ENCODE results near the gene PTPN3.
A peak's percentile ranks its signal among the peaks of the same experiment; 100 is the strongest.

The PTPN3 gene

GRCh38 chr9:109474944-109475343 lies 23.2 kb downstream of the PTPN3 start:
- no peak for DNase-seq

DNA sequence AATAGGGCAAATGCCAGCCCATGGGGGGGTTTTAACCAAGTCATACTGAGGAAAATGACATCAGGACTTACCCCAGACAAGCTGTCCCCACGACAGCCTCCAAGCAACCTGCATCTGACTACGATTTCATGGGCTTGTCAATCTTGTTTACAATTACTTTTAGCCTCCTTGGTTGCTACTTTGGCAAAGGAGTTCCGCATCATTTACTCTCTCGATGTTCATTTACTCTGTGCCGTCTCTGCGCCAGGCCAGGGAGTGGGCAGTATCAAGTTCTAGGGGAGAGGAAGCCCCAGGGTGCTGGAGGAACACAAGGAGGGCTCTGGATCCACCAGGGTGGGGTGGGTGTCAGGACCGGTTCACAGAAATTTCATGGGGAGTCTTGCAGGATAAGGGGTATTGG lies 23.9 kb downstream of the PTPN3 start:
- DNase-seq: no peak

DNA sequence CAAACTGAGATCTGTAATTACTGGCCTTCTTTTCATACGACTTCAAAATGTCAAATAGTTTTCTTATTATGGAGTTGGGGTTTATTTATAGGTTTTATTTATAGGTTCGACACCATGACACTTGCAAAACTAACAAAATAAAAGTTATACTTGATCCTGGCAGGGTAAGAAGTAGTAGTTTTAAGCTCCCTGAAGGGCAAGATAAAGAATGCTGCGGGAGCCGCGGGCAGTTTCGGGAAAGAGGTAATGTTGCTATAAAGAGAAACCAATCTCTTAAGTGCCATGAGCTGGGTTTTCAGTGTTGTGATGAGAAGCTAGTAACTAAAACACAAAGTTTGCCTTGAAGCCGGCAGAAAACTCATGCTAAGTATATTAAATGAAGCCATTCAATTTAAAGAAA lies 24.8 kb downstream of the PTPN3 start:
- DNase-seq: no peak

DNA sequence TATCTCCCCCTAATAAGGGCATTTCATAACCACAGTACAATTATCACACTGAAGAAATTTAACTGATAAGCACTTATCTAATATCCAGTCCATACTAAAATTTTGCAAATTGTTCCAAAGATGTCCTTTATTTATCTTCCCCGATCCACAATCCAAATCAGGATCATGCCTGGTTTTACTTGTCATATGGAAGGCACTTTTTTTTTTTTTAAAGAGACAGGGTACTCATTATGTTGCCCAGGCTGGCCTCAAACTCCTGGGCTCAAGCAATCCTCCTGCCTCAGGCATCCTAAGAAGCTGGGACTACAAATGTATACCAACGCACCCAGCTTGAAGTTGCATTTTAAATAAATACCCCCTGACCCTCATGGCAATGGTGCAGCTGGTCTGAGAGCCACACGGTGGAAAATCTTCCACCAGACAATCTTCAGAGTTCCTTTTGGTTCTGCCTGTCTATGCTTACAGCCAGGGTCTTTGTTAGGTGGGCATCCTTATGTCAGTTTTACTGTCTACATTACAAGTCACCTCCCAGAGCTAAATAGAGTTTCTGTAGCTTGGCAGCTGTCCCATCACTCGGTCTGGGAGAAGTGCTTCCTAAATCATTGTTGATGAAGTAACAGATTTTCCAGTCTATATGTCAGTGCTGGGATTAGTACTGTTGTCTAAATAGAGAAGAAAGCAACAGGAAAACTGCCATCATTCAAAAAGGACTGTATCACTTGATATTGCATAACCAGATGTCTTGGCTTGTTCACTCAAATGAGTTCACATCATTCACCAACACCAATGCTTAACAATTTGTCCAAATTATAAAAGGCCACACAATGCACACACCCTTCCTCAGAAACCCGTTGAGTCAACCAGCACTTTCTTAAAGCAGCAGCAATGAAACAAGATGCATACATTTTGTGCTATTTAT lies 26.4 kb downstream of the PTPN3 start:
- DNase-seq: no peak

GRCh38 chr9:109469646-109470358 lies 28.3 kb downstream of the PTPN3 start:
- peak; percentile 51 for DNase-seq

- DNase-seq: no peak
Observed at GRCh38 chr9:109468927-109469326, 29.2 kb downstream of the PTPN3 start.

DNA sequence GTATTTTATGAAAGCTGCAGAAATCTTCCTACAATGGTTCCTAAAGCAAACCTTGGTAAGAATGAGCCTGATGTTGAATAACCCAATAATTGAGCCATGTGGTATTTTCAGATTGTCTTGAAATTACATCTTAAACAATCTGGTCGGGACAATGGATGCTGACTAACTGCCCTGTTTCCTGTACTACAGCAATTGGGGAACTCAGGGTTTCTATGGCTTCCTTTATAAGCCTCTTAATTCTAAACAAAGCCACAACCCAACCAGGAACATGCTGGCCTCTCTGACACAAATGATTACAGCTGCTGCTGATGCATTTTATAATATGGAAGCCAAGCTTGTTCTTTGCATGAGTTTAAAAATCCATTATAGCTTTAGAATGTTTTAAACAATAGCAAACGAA lies 30.2 kb downstream of the PTPN3 start:
- DNase-seq: no peak

DNA sequence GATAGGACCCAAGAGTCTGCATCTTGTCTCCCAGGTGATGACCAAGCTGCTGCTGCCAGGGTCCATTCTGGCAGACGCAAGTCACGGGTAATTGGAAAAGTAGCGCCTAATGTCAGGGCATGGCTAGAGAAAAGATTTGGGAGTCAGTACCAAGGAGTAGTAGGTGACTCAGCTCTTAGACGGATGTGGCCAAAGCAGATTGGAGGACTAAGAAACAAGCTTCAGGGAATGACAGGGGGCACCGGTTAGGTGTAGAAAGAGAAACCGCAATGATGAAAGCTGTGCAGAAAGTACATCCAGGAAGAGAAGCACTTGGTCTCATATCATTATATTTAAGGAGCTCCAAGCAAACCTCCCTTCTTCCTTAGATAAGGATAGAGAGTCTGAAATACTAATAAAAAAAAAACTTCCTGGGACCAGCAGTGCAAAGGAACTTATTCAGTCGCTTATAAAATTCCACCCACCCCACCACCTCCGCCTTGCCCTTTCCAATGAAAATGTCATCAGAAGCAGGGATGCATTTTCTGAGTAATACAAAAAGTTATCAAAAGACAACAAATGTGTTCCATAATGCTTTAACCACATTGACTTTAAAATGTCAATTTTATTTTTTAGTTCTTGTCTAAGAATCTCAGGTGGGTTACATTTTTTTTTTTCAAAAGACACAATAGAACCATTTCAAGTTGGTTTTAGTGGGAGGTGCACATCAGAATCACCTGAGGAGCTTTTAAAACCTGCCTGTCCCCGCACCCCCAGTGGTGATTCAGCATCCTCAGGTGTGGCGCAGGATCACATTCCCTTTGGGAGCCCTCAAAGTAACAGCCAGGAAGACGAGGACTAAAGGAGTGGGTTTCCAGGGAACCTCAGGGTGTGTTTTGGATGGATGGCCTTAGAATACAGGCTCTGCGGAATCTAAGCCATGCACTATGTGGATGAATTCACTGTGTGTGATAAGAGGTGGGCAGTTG lies 31.2 kb downstream of the PTPN3 start:
- DNase-seq: no peak

- no peak for DNase-seq
Observed at GRCh38 chr9:109463924-109464625, 34.0 kb downstream of the PTPN3 start.

- DNase-seq: no peak
Observed at GRCh38 chr9:109460576-109460975, 37.5 kb downstream of the PTPN3 start.

DNA sequence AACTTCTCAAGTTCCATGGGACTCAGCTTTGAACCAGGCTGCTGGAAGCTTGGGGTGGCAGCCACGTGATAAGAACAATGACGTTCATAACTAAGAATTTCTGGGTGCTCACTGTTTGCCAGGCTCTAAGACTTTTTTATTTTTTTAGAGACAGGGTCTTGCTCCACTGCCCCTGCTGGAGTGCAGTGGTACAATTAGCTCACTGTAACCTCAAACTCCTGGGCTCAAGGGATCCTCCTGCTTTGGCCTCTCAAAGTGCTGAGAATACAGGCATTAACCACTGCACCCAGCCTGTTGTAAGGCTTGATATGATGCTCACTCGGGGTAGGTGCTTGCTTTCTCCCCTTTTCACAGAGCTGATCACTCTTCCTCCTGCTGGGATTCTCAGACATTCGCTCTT lies 38.7 kb downstream of the PTPN3 start:
- no peak for DNase-seq

DNA sequence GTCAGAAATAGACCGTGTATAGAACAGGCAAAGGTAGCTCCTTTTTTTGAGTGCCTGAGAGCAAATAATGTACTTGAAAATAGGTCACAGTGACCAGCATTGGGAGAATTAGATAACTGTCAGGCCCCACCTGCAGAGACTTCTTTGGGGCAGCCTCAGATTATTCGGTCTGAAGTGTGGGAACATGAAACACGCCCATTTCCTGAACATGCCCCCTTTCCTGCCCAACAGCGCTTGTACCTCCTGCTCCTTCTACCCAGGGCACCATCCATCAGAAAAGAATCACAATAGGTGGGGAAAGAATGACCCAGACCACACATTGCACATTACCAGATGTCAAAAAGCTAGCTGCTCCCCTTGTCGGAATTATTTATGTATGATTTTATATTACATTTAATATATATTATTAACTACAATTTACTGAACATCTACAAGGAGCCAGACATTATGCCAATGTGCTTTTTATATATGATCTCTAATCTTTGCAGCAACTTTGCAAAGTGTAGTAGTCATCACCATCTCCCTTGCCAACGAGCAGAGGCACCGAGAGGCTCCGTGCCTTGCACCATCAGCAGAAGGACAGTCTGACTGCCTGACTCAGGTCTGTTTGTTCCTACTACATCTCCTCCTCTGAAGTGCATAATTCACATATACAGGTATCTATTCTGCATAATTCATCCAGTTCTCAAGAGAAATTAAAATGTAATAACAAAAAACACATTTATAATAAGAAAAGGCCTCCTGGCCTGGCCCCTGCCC lies 39.5 kb downstream of the PTPN3 start:
- DNase-seq: no peak

DNA sequence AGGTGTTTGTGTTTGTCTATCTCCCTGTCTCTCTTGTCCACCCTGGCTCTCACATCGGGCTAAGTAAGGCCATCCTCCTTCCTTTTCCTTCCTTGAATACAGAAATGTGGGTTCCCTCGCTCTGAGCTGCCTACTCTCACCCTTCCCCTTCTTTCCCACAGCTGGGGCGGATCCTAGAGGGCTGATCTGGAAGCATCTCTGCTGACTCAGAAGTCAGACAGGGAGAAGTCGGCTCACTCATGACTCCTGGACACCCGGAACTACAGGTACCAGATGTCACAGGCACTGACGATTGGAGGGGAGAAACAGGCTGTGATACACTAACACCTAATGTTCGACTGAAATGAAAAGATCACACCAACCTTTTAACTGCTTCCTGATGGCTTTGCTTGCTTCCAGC lies 41.3 kb downstream of the PTPN3 start:
- DNase-seq: no peak

- no peak for DNase-seq
Observed at GRCh38 chr9:109455861-109456260, 42.2 kb downstream of the PTPN3 start.

DNA sequence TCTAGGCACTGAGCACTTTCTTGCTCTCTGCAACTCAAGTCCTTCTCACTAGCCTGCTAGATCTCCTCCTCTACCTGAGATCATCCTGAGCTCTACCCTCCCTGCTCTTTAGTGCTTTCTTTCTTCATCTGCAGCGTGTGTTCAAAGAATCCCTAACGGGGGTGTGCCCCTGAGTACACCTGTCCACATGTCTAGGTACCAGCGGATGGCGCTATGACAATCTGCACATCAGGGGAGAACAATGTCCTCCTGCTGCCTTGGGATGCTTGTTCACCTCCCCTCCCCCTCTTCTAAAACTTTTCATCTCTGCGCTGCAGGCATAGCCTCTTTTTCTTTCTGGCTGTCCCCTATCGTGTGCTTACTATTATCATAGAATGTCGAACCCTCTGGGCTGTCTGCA lies 42.7 kb downstream of the PTPN3 start:
- no peak for DNase-seq

GRCh38 chr9:109454601-109455155 lies 43.4 kb downstream of the PTPN3 start:
- DNase-seq: no peak

DNA sequence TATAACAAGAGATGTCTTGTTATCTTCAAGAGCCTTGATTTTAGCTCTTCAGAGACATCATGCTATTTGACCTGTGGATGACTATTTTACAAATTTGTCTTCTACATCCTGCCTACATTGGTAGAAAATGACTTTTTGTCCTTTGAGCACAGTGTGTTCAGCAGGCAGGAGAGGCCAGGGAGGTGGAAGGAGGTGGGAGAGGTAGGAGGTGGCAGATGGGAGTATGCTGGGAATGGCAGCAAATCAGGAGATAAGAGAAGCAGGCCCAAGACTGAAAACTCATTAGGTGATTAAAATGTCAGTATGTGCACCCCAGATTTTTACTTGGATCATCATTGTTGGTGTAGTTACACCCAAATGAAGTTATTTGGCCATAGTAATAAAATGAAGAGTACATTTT lies 44.1 kb downstream of the PTPN3 start:
- DNase-seq: no peak

DNA sequence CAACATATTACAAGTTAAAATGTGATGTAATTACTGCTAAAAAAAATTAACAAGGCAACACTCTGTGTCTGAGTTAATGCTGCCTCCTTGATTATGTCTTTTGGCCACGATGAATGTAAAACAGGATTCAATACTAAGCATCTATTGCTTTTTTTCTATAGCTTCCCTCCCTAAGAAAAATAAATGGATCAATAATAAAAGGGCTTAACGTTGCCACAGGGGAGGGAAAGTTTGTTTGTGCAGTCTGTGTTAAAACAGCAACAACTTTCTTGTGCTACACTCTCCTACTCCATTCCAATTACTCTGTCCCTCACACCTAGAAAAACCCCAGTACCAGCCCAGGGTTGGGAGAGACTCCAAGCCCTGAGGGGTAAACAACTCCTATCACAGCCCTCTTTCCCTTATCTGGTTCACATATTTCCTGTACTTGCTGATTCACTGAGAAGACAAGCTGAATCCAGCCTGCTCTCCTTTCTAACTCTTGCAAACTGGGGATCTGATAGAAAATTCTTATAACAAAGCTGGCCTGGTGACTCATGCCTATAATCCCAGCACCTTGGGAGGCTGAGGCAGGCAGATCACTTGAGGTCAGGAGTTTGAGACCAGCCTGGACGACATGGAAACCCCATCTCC lies 44.8 kb downstream of the PTPN3 start:
- no peak for DNase-seq

- DNase-seq: no peak
Observed at GRCh38 chr9:109452761-109453160, 45.3 kb downstream of the PTPN3 start.

GRCh38 chr9:109451311-109452025 lies 46.6 kb downstream of the PTPN3 start:
- no peak for DNase-seq
